ENCODE results near the gene OR2L2.

Gene OR2L2, protein sequence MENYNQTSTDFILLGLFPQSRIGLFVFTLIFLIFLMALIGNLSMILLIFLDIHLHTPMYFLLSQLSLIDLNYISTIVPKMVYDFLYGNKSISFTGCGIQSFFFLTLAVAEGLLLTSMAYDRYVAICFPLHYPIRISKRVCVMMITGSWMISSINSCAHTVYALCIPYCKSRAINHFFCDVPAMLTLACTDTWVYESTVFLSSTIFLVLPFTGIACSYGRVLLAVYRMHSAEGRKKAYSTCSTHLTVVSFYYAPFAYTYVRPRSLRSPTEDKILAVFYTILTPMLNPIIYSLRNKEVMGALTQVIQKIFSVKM

DNA sequence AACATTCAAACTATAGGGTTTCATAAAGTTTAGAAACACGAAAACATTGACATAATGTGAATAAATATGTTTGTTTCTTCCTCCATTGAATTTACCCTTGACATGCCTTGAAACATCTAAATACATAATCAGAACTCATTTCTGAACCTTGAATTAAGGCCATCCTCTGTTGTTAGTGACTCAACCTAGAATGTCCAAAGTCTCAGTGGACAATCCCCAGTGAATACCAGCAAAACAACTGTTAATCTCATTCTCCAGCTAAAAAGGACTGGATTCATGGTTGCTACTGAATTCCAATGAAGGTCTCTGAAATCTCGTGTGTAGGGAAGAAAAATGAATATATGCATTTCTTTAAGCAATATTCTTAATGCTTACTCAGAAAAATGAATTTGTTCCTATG is at the start of gene OR2L2:
TSS of gene OR2L2 (plus strand) at position 301 of the 400 bp plus-strand sequence. CDS start 8,198 bp downstream, outside the sequence.
- no peak within 1 kb of the TSS for H3K9ac ChIP-seq (ENCODE audit: low read length)
- no peaks in the 10 kb centered on the region for H3K4me1 ChIP-seq (ENCODE audit: control insufficient read depth, insufficient read depth, low read length)
- H3K27me3 ChIP-seq (ENCODE audit: control insufficient read depth, insufficient read depth, low read length) = no peaks in the 10 kb centered on the region
- no peak within 1 kb of the TSS for H3K4me3 ChIP-seq (ENCODE audit: low read length)
- H3K27ac ChIP-seq (ENCODE audit: low read depth, low read length) = no peak within 1 kb of the TSS
- no peaks in the 10 kb centered on the region for H3K36me3 ChIP-seq (ENCODE audit: control insufficient read depth, insufficient read depth, low read length)

- Histone ChIP-seq H3K9ac (ENCODE audit: low read length) (no peak overlapping the region), H3K4me1 (ENCODE audit: control insufficient read depth, insufficient read depth, low read length) (no peaks in the 10 kb centered on the region), H3K27ac (ENCODE audit: low read depth, low read length) (no peak overlapping the region)
These were observed 36.9 kb upstream of the OR2L2 start for GRCh38 chr1:247992986-247993385.

DNA sequence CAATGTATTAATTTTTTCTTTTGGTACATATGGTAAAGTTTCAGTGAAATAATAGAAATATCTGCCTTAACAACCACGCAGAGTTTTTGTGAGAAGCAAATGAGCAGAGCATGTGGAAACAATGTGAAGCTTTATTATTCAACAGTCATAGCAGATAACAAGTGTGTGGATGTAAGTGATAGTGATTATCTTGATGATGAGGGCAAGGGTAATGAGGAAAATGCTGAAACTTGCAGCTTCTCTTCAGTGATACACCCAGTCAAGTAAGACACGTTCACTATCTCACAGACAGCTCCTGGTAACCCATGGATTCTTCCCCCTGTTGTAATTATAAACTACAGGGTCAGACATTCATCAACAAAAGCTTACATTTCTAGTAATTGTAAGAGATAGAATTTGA is 31.1 kb upstream of the OR2L2 start:
- Histone ChIP-seq H3K4me3 (ENCODE audit: low read length) (no peak overlapping the region), H3K9ac (ENCODE audit: low read length) (no peak overlapping the region), H3K4me1 (ENCODE audit: control insufficient read depth, insufficient read depth, low read length) (no peaks in the 10 kb centered on the region), H3K36me3 (ENCODE audit: control insufficient read depth, insufficient read depth, low read length) (no peaks in the 10 kb centered on the region), H3K27me3 (ENCODE audit: control insufficient read depth, insufficient read depth, low read length) (no peaks in the 10 kb centered on the region), H3K27ac (ENCODE audit: low read depth, low read length) (no peak overlapping the region)

More at GRCh38 chr1:247992986-247993385, 36.9 kb upstream of the OR2L2 start:
- Histone ChIP-seq H3K36me3 (ENCODE audit: control insufficient read depth, insufficient read depth, low read length) (no peaks in the 10 kb centered on the region), H3K27me3 (ENCODE audit: control insufficient read depth, insufficient read depth, low read length) (no peaks in the 10 kb centered on the region), H3K4me3 (ENCODE audit: low read length) (no peak overlapping the region)

DNA sequence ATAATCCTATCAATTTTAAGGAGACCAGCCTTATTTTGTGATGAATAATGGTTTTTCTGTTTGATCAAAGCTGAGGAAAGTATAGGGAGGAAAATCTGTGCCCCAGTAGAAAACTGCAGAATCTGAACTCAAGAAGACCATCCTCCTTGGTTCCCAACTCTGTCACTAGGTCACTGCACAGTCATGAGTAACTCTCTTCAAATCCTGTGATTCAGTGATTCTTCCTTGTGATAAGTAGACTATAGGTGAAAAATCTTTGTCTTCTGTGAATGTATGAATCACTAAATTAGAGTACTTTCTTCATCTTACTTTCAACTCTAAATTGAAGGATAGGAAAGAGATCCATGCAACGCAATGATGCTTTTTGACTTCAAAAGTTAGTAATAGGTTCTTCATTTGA is 29.7 kb upstream of the OR2L2 start:
- Histone ChIP-seq H3K36me3 (ENCODE audit: control insufficient read depth, insufficient read depth, low read length) (no peaks in the 10 kb centered on the region), H3K27ac (ENCODE audit: low read depth, low read length) (no peak overlapping the region), H3K4me3 (ENCODE audit: low read length) (no peak overlapping the region), H3K27me3 (ENCODE audit: control insufficient read depth, insufficient read depth, low read length) (no peaks in the 10 kb centered on the region), H3K9ac (ENCODE audit: low read length) (no peak overlapping the region), H3K4me1 (ENCODE audit: control insufficient read depth, insufficient read depth, low read length) (no peaks in the 10 kb centered on the region)

DNA sequence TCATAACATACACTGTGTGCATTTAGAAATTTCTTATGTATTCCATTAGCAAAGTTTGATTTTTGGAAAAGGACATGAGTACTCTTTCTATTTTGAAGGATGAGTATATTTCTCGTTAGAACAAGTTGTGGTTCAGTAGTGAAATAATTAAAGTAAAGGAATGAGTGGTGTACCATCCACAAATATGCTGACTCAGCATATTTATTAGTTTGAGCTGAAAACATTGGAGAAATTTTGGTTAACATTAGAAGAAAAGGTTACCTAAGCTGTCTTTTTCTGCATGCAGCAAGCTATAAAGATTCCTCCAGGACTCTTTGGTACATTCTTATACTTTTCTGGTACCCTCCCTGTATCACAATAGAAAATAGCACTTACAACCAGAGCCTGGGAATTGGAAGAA is 22.1 kb upstream of the OR2L2 start:
- H3K27me3 ChIP-seq (ENCODE audit: control insufficient read depth, insufficient read depth, low read length) = no peaks in the 10 kb centered on the region
- H3K4me3 ChIP-seq (ENCODE audit: low read length) = no peak overlapping the region
- no peak overlapping the region for H3K9ac ChIP-seq (ENCODE audit: low read length)
- no peaks in the 10 kb centered on the region for H3K4me1 ChIP-seq (ENCODE audit: control insufficient read depth, insufficient read depth, low read length)
- H3K27ac ChIP-seq (ENCODE audit: low read depth, low read length) = no peak overlapping the region
- no peaks in the 10 kb centered on the region for H3K36me3 ChIP-seq (ENCODE audit: control insufficient read depth, insufficient read depth, low read length)

- H3K27me3 ChIP-seq (ENCODE audit: control insufficient read depth, insufficient read depth, low read length) = no peaks in the 10 kb centered on the region
- no peak overlapping the region for H3K27ac ChIP-seq (ENCODE audit: low read depth, low read length)
- H3K9ac ChIP-seq (ENCODE audit: low read length) = no peak overlapping the region
- H3K4me1 ChIP-seq (ENCODE audit: control insufficient read depth, insufficient read depth, low read length) = no peaks in the 10 kb centered on the region
- no peak overlapping the region for H3K4me3 ChIP-seq (ENCODE audit: low read length)
- no peaks in the 10 kb centered on the region for H3K36me3 ChIP-seq (ENCODE audit: control insufficient read depth, insufficient read depth, low read length)
These were observed 20.2 kb upstream of the OR2L2 start for GRCh38 chr1:248009681-248010080.

DNA sequence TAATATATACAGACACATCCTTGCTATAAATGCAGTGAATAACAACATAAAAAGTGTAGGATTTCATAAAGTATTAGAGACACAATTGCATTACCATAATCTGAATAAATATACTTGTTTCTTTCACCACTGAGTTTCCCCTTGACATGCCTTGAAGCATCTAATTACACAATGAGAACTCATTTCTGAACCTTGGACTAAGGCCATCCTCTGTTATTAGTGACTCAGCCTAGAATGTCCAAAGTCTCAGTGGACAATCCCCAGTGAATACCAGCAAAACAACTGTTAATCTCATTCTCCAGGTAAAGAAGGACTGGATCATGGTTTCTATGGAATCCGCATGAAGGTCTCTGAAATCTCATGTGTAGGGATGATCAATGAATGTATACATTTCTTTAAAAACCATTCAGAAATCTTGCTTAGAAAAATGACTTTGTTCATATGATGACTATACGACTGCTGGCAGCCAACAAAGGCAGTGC is 16.6 kb upstream of the OR2L2 start, which contains the start of gene OR2L5:
TSS of gene OR2L5 (plus strand) at position 432 of the 482 bp plus-strand sequence. CDS start 8,288 bp downstream, outside the sequence.
- H3K9ac ChIP-seq (ENCODE audit: low read length) = no peak within 1 kb of the TSS
- no peak within 1 kb of the TSS for H3K4me3 ChIP-seq (ENCODE audit: low read length)
- no peaks in the 10 kb centered on the region for H3K27me3 ChIP-seq (ENCODE audit: control insufficient read depth, insufficient read depth, low read length)
- no peak within 1 kb of the TSS for H3K27ac ChIP-seq (ENCODE audit: low read depth, low read length)
- no peaks in the 10 kb centered on the region for H3K36me3 ChIP-seq (ENCODE audit: control insufficient read depth, insufficient read depth, low read length)
- no peaks in the 10 kb centered on the region for H3K4me1 ChIP-seq (ENCODE audit: control insufficient read depth, insufficient read depth, low read length)

DNA sequence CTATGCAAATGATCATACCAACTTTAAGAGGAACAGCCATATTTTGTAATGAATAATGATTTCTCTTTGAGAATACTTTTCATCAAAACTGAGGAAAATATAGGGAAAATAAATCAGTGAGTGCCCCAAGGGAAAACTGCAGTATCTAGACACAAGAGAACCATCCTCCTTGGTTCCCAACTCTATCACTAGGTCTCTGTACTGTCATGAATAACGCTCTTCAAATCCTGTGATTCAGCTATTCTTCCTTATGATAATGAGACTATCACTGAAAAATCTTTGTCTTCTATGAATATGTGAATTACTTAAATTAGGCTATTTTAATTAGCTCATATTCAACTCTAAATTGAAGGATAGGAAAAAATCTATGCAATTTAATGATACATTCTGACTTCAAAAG is 14.1 kb upstream of the OR2L2 start:
- no peak overlapping the region for H3K4me3 ChIP-seq (ENCODE audit: low read length)
- H3K9ac ChIP-seq (ENCODE audit: low read length) = no peak overlapping the region
- no peaks in the 10 kb centered on the region for H3K36me3 ChIP-seq (ENCODE audit: control insufficient read depth, insufficient read depth, low read length)
- H3K27me3 ChIP-seq (ENCODE audit: control insufficient read depth, insufficient read depth, low read length) = no peaks in the 10 kb centered on the region
- H3K4me1 ChIP-seq (ENCODE audit: control insufficient read depth, insufficient read depth, low read length) = no peaks in the 10 kb centered on the region
- no peak overlapping the region for H3K27ac ChIP-seq (ENCODE audit: low read depth, low read length)

- H3K36me3 ChIP-seq (ENCODE audit: control insufficient read depth, insufficient read depth, low read length) = no peaks in the 10 kb centered on the region
- H3K27me3 ChIP-seq (ENCODE audit: control insufficient read depth, insufficient read depth, low read length) = no peaks in the 10 kb centered on the region
- no peaks in the 10 kb centered on the region for H3K4me1 ChIP-seq (ENCODE audit: control insufficient read depth, insufficient read depth, low read length)
- no peak overlapping the region for H3K9ac ChIP-seq (ENCODE audit: low read length)
- H3K27ac ChIP-seq (ENCODE audit: low read depth, low read length) = no peak overlapping the region
- no peak overlapping the region for H3K4me3 ChIP-seq (ENCODE audit: low read length)
These were observed 15.3 kb downstream of the OR2L2 start for GRCh38 chr1:248045209-248045608.

GRCh38 chr1:248046536-248046935 is 16.7 kb downstream of the OR2L2 start, which contains the start of gene OR2L3:
Gene OR2L3, plus strand, starts transcription at chr1:248046836. Its CDS starts 13,846 bp downstream, at chr1:248060682.
- no peaks in the 10 kb centered on the region for H3K4me1 ChIP-seq (ENCODE audit: control insufficient read depth, insufficient read depth, low read length)
- no peak within 1 kb of the TSS for H3K9ac ChIP-seq (ENCODE audit: low read length)
- no peaks in the 10 kb centered on the region for H3K36me3 ChIP-seq (ENCODE audit: control insufficient read depth, insufficient read depth, low read length)
- H3K27ac ChIP-seq (ENCODE audit: low read depth, low read length) = no peak within 1 kb of the TSS
- H3K4me3 ChIP-seq (ENCODE audit: low read length) = no peak within 1 kb of the TSS
- no peaks in the 10 kb centered on the region for H3K27me3 ChIP-seq (ENCODE audit: control insufficient read depth, insufficient read depth, low read length)

GRCh38 chr1:248047008-248047407 is 17.1 kb downstream of the OR2L2 start:
- no peaks in the 10 kb centered on the region for H3K36me3 ChIP-seq (ENCODE audit: control insufficient read depth, insufficient read depth, low read length)
- H3K27ac ChIP-seq (ENCODE audit: low read depth, low read length) = no peak overlapping the region
- H3K4me3 ChIP-seq (ENCODE audit: low read length) = no peak overlapping the region
- no peak overlapping the region for H3K9ac ChIP-seq (ENCODE audit: low read length)
- no peaks in the 10 kb centered on the region for H3K27me3 ChIP-seq (ENCODE audit: control insufficient read depth, insufficient read depth, low read length)
- no peaks in the 10 kb centered on the region for H3K4me1 ChIP-seq (ENCODE audit: control insufficient read depth, insufficient read depth, low read length)

GRCh38 chr1:248054671-248055070 is 24.8 kb downstream of the OR2L2 start:
- Histone ChIP-seq H3K27ac (ENCODE audit: low read depth, low read length) (no peak overlapping the region), H3K9ac (ENCODE audit: low read length) (no peak overlapping the region), H3K36me3 (ENCODE audit: control insufficient read depth, insufficient read depth, low read length) (no peaks in the 10 kb centered on the region), H3K4me1 (ENCODE audit: control insufficient read depth, insufficient read depth, low read length) (no peaks in the 10 kb centered on the region), H3K27me3 (ENCODE audit: control insufficient read depth, insufficient read depth, low read length) (no peaks in the 10 kb centered on the region), H3K4me3 (ENCODE audit: low read length) (no peak overlapping the region)

GRCh38 chr1:248055261-248055660 is 25.4 kb downstream of the OR2L2 start:
- Histone ChIP-seq H3K27me3 (ENCODE audit: control insufficient read depth, insufficient read depth, low read length) (no peaks in the 10 kb centered on the region), H3K27ac (ENCODE audit: low read depth, low read length) (no peak overlapping the region), H3K4me3 (ENCODE audit: low read length) (no peak overlapping the region), H3K9ac (ENCODE audit: low read length) (no peak overlapping the region), H3K4me1 (ENCODE audit: control insufficient read depth, insufficient read depth, low read length) (no peaks in the 10 kb centered on the region), H3K36me3 (ENCODE audit: control insufficient read depth, insufficient read depth, low read length) (no peaks in the 10 kb centered on the region)
